ENCODE results near the gene DYNC1H1. TPM values are rescaled to one million over a fixed set of nuclear protein-coding genes. Genes with fewer than 3 reads are reported as not detected.

Gene DYNC1H1
- total RNA-seq, 6 experiments from 2014 or later, result 116 to 261 (median 161) TPM

GRCh38 chr14:101963656-101964296 lies 597 bp upstream of the DYNC1H1 start:
- H3K4me1 ChIP-seq, result peaks cover 0 to 32% (median 6%) of the 10 kb centered on the region in 4 donors
- intact Hi-C loops (cut with DNase I), result no loop called here
- DNase-seq, result peak in 1 of 3 donors; percentile 45

GRCh38 chr14:101965181-101965544 lies 790 bp downstream of the DYNC1H1 start:
- peak overlapping the region; percentile 85 to 93 (median 86) for H3K27ac ChIP-seq
- ATAC-seq, result peak; percentile 48 to 60 (median 56)
- no CpG with 5 or more reads among the region's 28 CpGs for WGBS (ENCODE audit: insufficient coverage, low coverage, low lambda C conversion rate, missing lambda C conversion rate)
- H3K27me3 ChIP-seq, result no peaks in the 10 kb centered on the region
- TF ChIP-seq POLR2A (IDR thresholded peaks at IDR 0.05), result no peak
- no peak for TF ChIP-seq CTCF (IDR thresholded peaks at IDR 0.05)
- H3K4me3 ChIP-seq, result peak overlapping the region; percentile 97 to 99 (median 98)
- H3K36me3 ChIP-seq, result no peaks in the 10 kb centered on the region
- H3K4me1 ChIP-seq, result peaks cover 0 to 32% (median 6%) of the 10 kb centered on the region in 4 donors
- intact Hi-C loops (cut with DNase I), result no loop called here
- H3K9me3 ChIP-seq, result no peaks in the 10 kb centered on the region
- DNase-seq, result peak; percentile 68 to 78 (median 76)

More at GRCh38 chr14:101963656-101964296, 597 bp upstream of the DYNC1H1 start:
- Histone ChIP-seq H3K9me3 (no peaks in the 10 kb centered on the region), H3K36me3 (no peaks in the 10 kb centered on the region), H3K4me3 (peak overlapping the region in 1 of 3 donors; percentile 99), H3K27ac (no peak overlapping the region), H3K27me3 (no peaks in the 10 kb centered on the region)
- TF ChIP-seq CTCF (IDR thresholded peaks at IDR 0.05), result no peak
- TF ChIP-seq POLR2A (IDR thresholded peaks at IDR 0.05), result no peak
- no peak for ATAC-seq
- WGBS (ENCODE audit: insufficient coverage, low coverage, low lambda C conversion rate, missing lambda C conversion rate), result 49% methylated on average over 14 of the region's 20 CpGs

- no peaks in the 10 kb centered on the region for H3K9me3 ChIP-seq
- H3K36me3 ChIP-seq, result no peaks in the 10 kb centered on the region
- ATAC-seq (no peak), DNase-seq (no peak)
- TF ChIP-seq CTCF (IDR thresholded peaks at IDR 0.05) (no peak), POLR2A (IDR thresholded peaks at IDR 0.05) (no peak)
- peaks cover 0 to 38% (median 6%) of the 10 kb centered on the region in 4 donors for H3K4me1 ChIP-seq
- H3K4me3 ChIP-seq, result peak overlapping the region; percentile 97 to 99 (median 98)
- WGBS (ENCODE audit: insufficient coverage, low coverage, low lambda C conversion rate, missing lambda C conversion rate), result 55% methylated on average over 5 of the region's 5 CpGs
- H3K27ac ChIP-seq, result peak overlapping the region in 2 of 3 donors; percentile 85 to 86
- H3K27me3 ChIP-seq, result no peaks in the 10 kb centered on the region
- intact Hi-C loops (cut with DNase I), result no loop called here
These were observed 1.7 kb downstream of the DYNC1H1 start for GRCh38 chr14:101965770-101966722.

- Histone ChIP-seq H3K4me3 (no peak overlapping the region), H3K4me1 (peaks cover 0 to 45% (median 9%) of the 10 kb centered on the region in 4 donors), H3K27ac (no peak overlapping the region), H3K27me3 (no peaks in the 10 kb centered on the region), H3K36me3 (no peaks in the 10 kb centered on the region), H3K9me3 (no peaks in the 10 kb centered on the region)
- DNase-seq (no peak), ATAC-seq (no peak)
- WGBS (ENCODE audit: insufficient coverage, low coverage, low lambda C conversion rate, missing lambda C conversion rate), result 64% methylated on average over 2 of the region's 2 CpGs
- intact Hi-C loops (cut with DNase I), result no loop called here
- TF ChIP-seq POLR2A (IDR thresholded peaks at IDR 0.05) (no peak), CTCF (IDR thresholded peaks at IDR 0.05) (no peak)
These were observed 2.4 kb downstream of the DYNC1H1 start for GRCh38 chr14:101966742-101967141.
